IMR-90 (cell line): Measurements from ENCODE around the gene TAGLN3. TPM values are rescaled to one million over a fixed set of nuclear protein-coding genes. Genes with fewer than 3 reads are reported as not detected.

Experiments
- ATAC-seq: fragments of 200-7000 bp; cut with Tn5 transposase; 2 replicates; pipeline ENCODE4 v1.9.1; 2020; ENCODE audit warnings: low read depth, mild to moderate bottlenecking, moderate library complexity
- BruUV-seq: library from RNA; stranded (reverse); fragments of 400-500 nt; replicated peaks from 2 replicates; lab custom pipeline; 2021; lab: Mats Ljungman, UMichigan
- CTCF ChIA-PET: fragments of 300-600 bp; formaldehyde crosslinking; extraction: SDS; loops from one replicate; lab custom pipeline; 2021; ENCODE audit warnings: antibody characterized with exemption; lab: Yijun Ruan, JAX
- POLR2A ChIA-PET: fragments of 300-600 bp; sonication (Branson Sonifier 250); formaldehyde crosslinking; loops from one replicate; lab custom pipeline; 2022; ENCODE audit warnings: antibody characterized with exemption; ENCODE audit not compliant: unreplicated experiment; lab: Charles Lee
- DNase-seq: peaks from one replicate; pipeline ENCODE4 v3.0.0; 2013
- H2AFZ ChIP-seq: replicated peaks from 2 replicates; pipeline ENCODE3; 2013; ENCODE audit warnings: low read length, mild to moderate bottlenecking; ENCODE audit not compliant: poor library complexity
- H2AK5ac ChIP-seq: 2 replicates; pipeline ENCODE4 v1.6.1; 2013; ENCODE audit warnings: low read depth, low read length, inconsistent platforms
- H2AK9ac ChIP-seq: replicated peaks from 2 replicates; pipeline ENCODE3; 2013; ENCODE audit warnings: mild to moderate bottlenecking, low read depth, low read length, moderate library complexity; ENCODE audit not compliant: poor library complexity
- H2BK120ac ChIP-seq: 2 replicates; pipeline ENCODE4 v1.6.1; 2013; ENCODE audit warnings: low read depth, low read length, inconsistent platforms
- H2BK15ac ChIP-seq: 3 replicates; pipeline ENCODE4 v1.6.1; 2013; ENCODE audit warnings: low read depth, low read length, inconsistent platforms
- H2BK20ac ChIP-seq: 2 replicates; pipeline ENCODE4 v1.6.1; 2013; ENCODE audit warnings: low read depth, mild to moderate bottlenecking, inconsistent platforms, low read length, moderate library complexity
- H2BK5ac ChIP-seq: 2 replicates; pipeline ENCODE4 v1.6.1; 2013; ENCODE audit warnings: mild to moderate bottlenecking, low read depth, low read length, inconsistent platforms; ENCODE audit not compliant: poor library complexity, severe bottlenecking
- H3K14ac ChIP-seq: replicated peaks from 2 replicates; pipeline ENCODE4 v1.6.1; 2013; ENCODE audit warnings: low read depth, low read length, inconsistent platforms
- H3K18ac ChIP-seq: 2 replicates; pipeline ENCODE4 v1.6.1; 2013; ENCODE audit warnings: low read depth, low read length, control low read depth
- H3K23ac ChIP-seq: 2 replicates; pipeline ENCODE4 v1.6.1; 2013; ENCODE audit warnings: low read depth, low read length, inconsistent platforms
- H3K27ac ChIP-seq: 2 replicates; pipeline ENCODE4 v1.5.1; 2013; ENCODE audit warnings: mild to moderate bottlenecking, control low read depth, low read length; ENCODE audit not compliant: insufficient read depth
- H3K27me3 ChIP-seq: 2 replicates; pipeline ENCODE4 v1.6.1; 2013; ENCODE audit warnings: low read length; ENCODE audit not compliant: control insufficient read depth, insufficient read depth
- H3K36me3 ChIP-seq: 2 replicates; pipeline ENCODE4 v1.6.1; 2013; ENCODE audit warnings: low read length, mixed read lengths; ENCODE audit not compliant: control insufficient read depth, insufficient read depth
- H3K4ac ChIP-seq: 2 replicates; pipeline ENCODE4 v1.6.1; 2013; ENCODE audit warnings: low read depth, low read length, inconsistent platforms
- H3K4me1 ChIP-seq: 2 replicates; pipeline ENCODE4 v1.6.1; 2013; ENCODE audit warnings: low read length, mixed read lengths; ENCODE audit not compliant: control insufficient read depth, insufficient read depth
- H3K4me2 ChIP-seq: 2 replicates; pipeline ENCODE4 v1.6.1; 2013; ENCODE audit warnings: low read depth, mild to moderate bottlenecking, control low read depth, low read length, moderate library complexity
- H3K4me3 ChIP-seq: 2 replicates; pipeline ENCODE4 v1.5.1; 2013; ENCODE audit warnings: low read depth, mild to moderate bottlenecking, control low read depth, low read length, moderate library complexity; ENCODE audit not compliant: insufficient read depth
- H3K56ac ChIP-seq: 2 replicates; pipeline ENCODE4 v1.6.1; 2013; ENCODE audit warnings: low read length, inconsistent platforms; ENCODE audit not compliant: insufficient read depth; ENCODE audit errors: extremely low read depth
- H3K79me1 ChIP-seq, 2 experiments: 2 replicates each; pipeline ENCODE4 v1.6.1; 2013; ENCODE audit warnings: low read length in 2 of 2, inconsistent platforms in 1 of 2, low read depth in 1 of 2
- H3K9ac ChIP-seq: 2 replicates; pipeline ENCODE4 v1.6.1; 2013; ENCODE audit warnings: low read depth, low read length, control low read depth
- H3K9me1 ChIP-seq: 2 replicates; pipeline ENCODE4 v1.6.1; 2013; ENCODE audit warnings: low read length, inconsistent platforms; ENCODE audit not compliant: insufficient read depth
- H3K9me3 ChIP-seq: 2 replicates; pipeline ENCODE4 v1.6.1; 2013; ENCODE audit warnings: low read length; ENCODE audit not compliant: control insufficient read depth, insufficient read depth
- H4K20me1 ChIP-seq: 2 replicates; pipeline ENCODE4 v1.6.1; 2013; ENCODE audit warnings: low read length, inconsistent platforms; ENCODE audit not compliant: insufficient read depth
- H4K5ac ChIP-seq: 2 replicates; pipeline ENCODE4 v1.6.1; 2013; ENCODE audit warnings: mild to moderate bottlenecking, low read depth, low read length, control low read depth
- H4K8ac ChIP-seq, 2 experiments: 2 replicates each; pipeline ENCODE4 v1.6.1; 2013; ENCODE audit warnings: low read depth in 2 of 2, low read length in 2 of 2, control low read depth in 1 of 2, inconsistent platforms in 1 of 2
- H4K91ac ChIP-seq: 2 replicates; pipeline ENCODE4 v1.6.1; 2013; ENCODE audit warnings: low read depth, low read length, inconsistent platforms; ENCODE audit not compliant: insufficient read depth
- CEBPB ChIP-seq: IDR thresholded peaks from 2 replicates; pipeline ENCODE4 v1.6.1; 2012; ENCODE audit warnings: low read depth, low read length, improper control_type of control experiment
- CHD1 ChIP-seq: IDR thresholded peaks from 2 replicates; pipeline ENCODE4 v1.6.1; 2012; ENCODE audit warnings: low read depth, low read length, improper control_type of control experiment
- FOS ChIP-seq: fragments of 150-350 bp; IDR thresholded peaks from 2 replicates; pipeline ENCODE4 v1.6.1; 2016; ENCODE audit warnings: low read depth, low read length
- MAFK ChIP-seq: IDR thresholded peaks from 2 replicates; pipeline ENCODE4 v1.6.1; 2012; ENCODE audit warnings: low read depth, low read length, improper control_type of control experiment
- MXI1 ChIP-seq: IDR thresholded peaks from 2 replicates; pipeline ENCODE4 v1.6.1; 2012; ENCODE audit warnings: low read depth, mild to moderate bottlenecking, low read length, moderate library complexity, borderline replicate concordance
- NFE2L2 ChIP-seq: fragments of 150-350 bp; IDR thresholded peaks from 2 replicates; pipeline ENCODE4 v1.6.1; 2016; ENCODE audit warnings: low read depth, mild to moderate bottlenecking, low read length
- POLR2A ChIP-seq: IDR thresholded peaks from 2 replicates; pipeline ENCODE4 v1.6.1; 2012; ENCODE audit warnings: mild to moderate bottlenecking, low read depth, low read length
- RAD21 ChIP-seq: IDR thresholded peaks from 2 replicates; pipeline ENCODE4 v1.6.1; 2012; ENCODE audit warnings: low read length, improper control_type of control experiment
- RFX5 ChIP-seq: IDR thresholded peaks from 2 replicates; pipeline ENCODE4 v1.8.0; 2012; ENCODE audit warnings: low read depth, mild to moderate bottlenecking, low read length, moderate library complexity
- SMC3 ChIP-seq: fragments of 150-350 bp; IDR thresholded peaks from 2 replicates; pipeline ENCODE4 v1.6.1; 2016; ENCODE audit warnings: low read depth, mild to moderate bottlenecking, antibody characterized with exemption, low read length, moderate library complexity
- WGBS, 2 experiments: methylation state at CpG; one replicate each; pipeline versions ENCODE4 v1.1.5 to v1.1.7; 2013; ENCODE audit warnings: missing lambda C conversion rate in 2 of 2; ENCODE audit not compliant: insufficient read length in 1 of 2; ENCODE audit errors: extremely low coverage in 2 of 2; 5-methylcytosine and 5-hydroxymethylcytosine counted together
- dilution Hi-C: fragments of 300-500 bp; cut with HindIII; formaldehyde crosslinking; loops from one replicate; pipeline ENCODE4 v1.14.3; 2018; ENCODE audit warnings: low sequenced_read_pairs; ENCODE audit not compliant: unreplicated experiment
- in situ Hi-C: fragments of 300-500 bp; cut with MboI; formaldehyde crosslinking; loops from 3 replicates; pipeline ENCODE4 v1.14.3; 2019; ENCODE audit warnings: low sequenced_read_pairs, inconsistent platforms, mixed read lengths
- intact Hi-C: fragments of 100-400 bp; cut with micrococcal nuclease; formaldehyde crosslinking; loops from 2 replicates; pipeline ENCODE4 v1.10.0; 2022
- polyA plus RNA-seq, 3 experiments: library from polyadenylated mRNA; depleted of rRNA; stranded (reverse); fragments of >200 nt; gene quantifications; 2 replicates each; pipeline ENCODE4 v1.2.3, GENCODE V29; 2012; ENCODE audit warnings: low replicate concordance in 1 of 3
- total RNA-seq: library from RNA; depleted of rRNA; stranded (reverse); fragments of >200 nt; gene quantifications from 2 replicates; pipeline ENCODE4 v1.2.3, GENCODE V29; 2012
- TF ChIP-seq, protein P1 (sequence below): fragments of 150-350 bp; IDR thresholded peaks from 2 replicates; pipeline ENCODE4 v1.6.1; 2016; ENCODE audit warnings: low read depth, mild to moderate bottlenecking, low read length, moderate library complexity, borderline replicate concordance
- TF ChIP-seq, protein P2 (sequence below): conservative IDR thresholded peaks from 2 replicates; pipeline ENCODE4 v1.5.1; 2012; ENCODE audit warnings: mild to moderate bottlenecking, low read depth, low read length, improper control_type of control experiment

Gene TAGLN3
- total and polyA plus RNA-seq, 2 of the 4 experiments (the other 2 are of a cell fraction) = 3.2 to 7.7 TPM

DNA sequence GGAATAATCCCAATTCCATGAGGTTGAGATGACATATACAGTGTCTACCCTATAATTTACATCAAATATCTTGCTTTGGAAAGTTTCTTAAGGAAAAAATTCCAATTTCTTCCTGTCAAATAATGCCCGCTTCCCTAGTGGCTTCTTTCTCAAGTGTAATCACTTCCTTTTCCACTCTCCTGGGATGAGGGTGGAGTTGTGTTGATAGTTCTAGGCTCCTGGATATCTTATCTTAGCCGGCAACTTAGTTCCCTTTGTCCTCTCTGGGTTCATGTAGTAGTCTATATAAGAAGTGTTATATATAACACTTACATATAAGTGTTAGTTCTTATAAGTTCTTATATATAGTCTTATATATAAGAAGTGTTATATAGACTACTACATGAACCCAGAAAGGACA lies 10.9 kb downstream of the TAGLN3 start:
- H3K56ac ChIP-seq = no peak overlapping the region
- H3K4ac ChIP-seq = no peak overlapping the region
- no peaks in the 10 kb centered on the region for H4K20me1 ChIP-seq
- H2AK9ac ChIP-seq = no peak overlapping the region
- H3K9me3 ChIP-seq = no peaks in the 10 kb centered on the region
- H3K9ac ChIP-seq = no peak overlapping the region
- intact Hi-C loops (no loop called here), dilution Hi-C loops (no loop called here), in situ Hi-C loops (no loop called here)
- DNase-seq (no peak), ATAC-seq (no peak)
- no peak overlapping the region for H2BK120ac ChIP-seq
- H3K4me2 ChIP-seq = no peak overlapping the region
- peaks cover 8% of the 10 kb centered on the region for H3K4me1 ChIP-seq
- TF ChIP-seq MAFK (no peak), CHD1 (no peak), CEBPB (no peak), MXI1 (no peak), SMC3 (no peak), POLR2A (no peak), FOS (no peak), RFX5 (no peak), NFE2L2 (no peak), RAD21 (no peak)
- TF ChIP-seq, protein P1, sequence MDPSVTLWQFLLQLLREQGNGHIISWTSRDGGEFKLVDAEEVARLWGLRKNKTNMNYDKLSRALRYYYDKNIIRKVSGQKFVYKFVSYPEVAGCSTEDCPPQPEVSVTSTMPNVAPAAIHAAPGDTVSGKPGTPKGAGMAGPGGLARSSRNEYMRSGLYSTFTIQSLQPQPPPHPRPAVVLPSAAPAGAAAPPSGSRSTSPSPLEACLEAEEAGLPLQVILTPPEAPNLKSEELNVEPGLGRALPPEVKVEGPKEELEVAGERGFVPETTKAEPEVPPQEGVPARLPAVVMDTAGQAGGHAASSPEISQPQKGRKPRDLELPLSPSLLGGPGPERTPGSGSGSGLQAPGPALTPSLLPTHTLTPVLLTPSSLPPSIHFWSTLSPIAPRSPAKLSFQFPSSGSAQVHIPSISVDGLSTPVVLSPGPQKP = no peak
- TF ChIP-seq, protein P2, sequence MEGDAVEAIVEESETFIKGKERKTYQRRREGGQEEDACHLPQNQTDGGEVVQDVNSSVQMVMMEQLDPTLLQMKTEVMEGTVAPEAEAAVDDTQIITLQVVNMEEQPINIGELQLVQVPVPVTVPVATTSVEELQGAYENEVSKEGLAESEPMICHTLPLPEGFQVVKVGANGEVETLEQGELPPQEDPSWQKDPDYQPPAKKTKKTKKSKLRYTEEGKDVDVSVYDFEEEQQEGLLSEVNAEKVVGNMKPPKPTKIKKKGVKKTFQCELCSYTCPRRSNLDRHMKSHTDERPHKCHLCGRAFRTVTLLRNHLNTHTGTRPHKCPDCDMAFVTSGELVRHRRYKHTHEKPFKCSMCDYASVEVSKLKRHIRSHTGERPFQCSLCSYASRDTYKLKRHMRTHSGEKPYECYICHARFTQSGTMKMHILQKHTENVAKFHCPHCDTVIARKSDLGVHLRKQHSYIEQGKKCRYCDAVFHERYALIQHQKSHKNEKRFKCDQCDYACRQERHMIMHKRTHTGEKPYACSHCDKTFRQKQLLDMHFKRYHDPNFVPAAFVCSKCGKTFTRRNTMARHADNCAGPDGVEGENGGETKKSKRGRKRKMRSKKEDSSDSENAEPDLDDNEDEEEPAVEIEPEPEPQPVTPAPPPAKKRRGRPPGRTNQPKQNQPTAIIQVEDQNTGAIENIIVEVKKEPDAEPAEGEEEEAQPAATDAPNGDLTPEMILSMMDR = no peak
- no TSS peak for BruUV-seq
- no peak overlapping the region for H4K91ac ChIP-seq
- H2BK20ac ChIP-seq = no peak overlapping the region
- H3K9me1 ChIP-seq = no peaks in the 10 kb centered on the region
- H3K18ac ChIP-seq = no peak overlapping the region
- H3K23ac ChIP-seq = no peak overlapping the region
- H3K36me3 ChIP-seq = no peaks in the 10 kb centered on the region
- no peak overlapping the region for H4K8ac ChIP-seq
- POLR2A ChIA-PET = no interaction called here
- no peak overlapping the region for H2BK5ac ChIP-seq
- CTCF ChIA-PET = interaction anchor here (1.6 kb wide), 1 partner anchor 20 kb away, joined by 5 read pairs; no protein-coding TSS in a partner anchor
- no peak overlapping the region for H3K27ac ChIP-seq
- no peak overlapping the region for H2BK15ac ChIP-seq
- WGBS, 2 experiments = no CpG with 5 or more reads among the region's 2 CpGs
- H3K27me3 ChIP-seq = no peaks in the 10 kb centered on the region
- H3K79me1 ChIP-seq = no peaks in the 10 kb centered on the region
- no peak overlapping the region for H4K5ac ChIP-seq
- H3K4me3 ChIP-seq = no peak overlapping the region
- no peak overlapping the region for H2AK5ac ChIP-seq
- no peak overlapping the region for H2AFZ ChIP-seq
- no peak overlapping the region for H3K14ac ChIP-seq
